Measurements from ENCODE around the gene WRAP73. TPM values are rescaled to one million over a fixed set of nuclear protein-coding genes. Genes with fewer than 3 reads are reported as not detected.

The WRAP73 gene
- 10 to 100 TPM; 17.4 to 21.1 (median 19.7) TPM for polyA plus RNA-seq (ENCODE audit: insufficient read length in 4 of 4)

GRCh38 chr1:3649342-3650247 is at the start of gene WRAP73:
TSS of gene WRAP73 (minus strand) at chr1:3650103. CDS start at chr1:3649999, 104 bp downstream.
- DNase-seq (ENCODE audit: low read depth in 4 of 4, low spot score in 3 of 4), result peak; percentile 75 to 80 (median 78)

- no peak for DNase-seq (ENCODE audit: low read depth in 4 of 4, low spot score in 3 of 4)
Measured at GRCh38 chr1:3699596-3699995, 49.7 kb upstream of the WRAP73 start.

- DNase-seq (ENCODE audit: low read depth in 4 of 4, low spot score in 3 of 4), result no peak
Measured at GRCh38 chr1:3698660-3699408, 48.9 kb upstream of the WRAP73 start.

GRCh38 chr1:3697810-3698209 is 47.9 kb upstream of the WRAP73 start:
- no peak for DNase-seq (ENCODE audit: low read depth in 4 of 4, low spot score in 3 of 4)

- no peak for DNase-seq (ENCODE audit: low read depth in 4 of 4, low spot score in 3 of 4)
Measured at GRCh38 chr1:3697104-3697503, 47.2 kb upstream of the WRAP73 start.

GRCh38 chr1:3696689-3697088 is 46.8 kb upstream of the WRAP73 start:
- no peak for DNase-seq (ENCODE audit: low read depth in 4 of 4, low spot score in 3 of 4)

- no peak for DNase-seq (ENCODE audit: low read depth in 4 of 4, low spot score in 3 of 4)
Measured at GRCh38 chr1:3695326-3696217, 45.7 kb upstream of the WRAP73 start.

GRCh38 chr1:3693321-3693720 is 43.4 kb upstream of the WRAP73 start:
- no peak for DNase-seq (ENCODE audit: low read depth in 4 of 4, low spot score in 3 of 4)

GRCh38 chr1:3692598-3692997 is 42.7 kb upstream of the WRAP73 start:
- no peak for DNase-seq (ENCODE audit: low read depth in 4 of 4, low spot score in 3 of 4)

GRCh38 chr1:3691421-3692204 is 41.7 kb upstream of the WRAP73 start:
- DNase-seq (ENCODE audit: low read depth in 4 of 4, low spot score in 3 of 4), result no peak

- DNase-seq (ENCODE audit: low read depth in 4 of 4, low spot score in 3 of 4), result no peak
Measured at GRCh38 chr1:3690282-3691065, 40.6 kb upstream of the WRAP73 start.

GRCh38 chr1:3689138-3689750 is 39.3 kb upstream of the WRAP73 start:
- DNase-seq (ENCODE audit: low read depth in 4 of 4, low spot score in 3 of 4), result no peak

GRCh38 chr1:3688356-3689137 is 38.6 kb upstream of the WRAP73 start:
- no peak for DNase-seq (ENCODE audit: low read depth in 4 of 4, low spot score in 3 of 4)

- no peak for DNase-seq (ENCODE audit: low read depth in 4 of 4, low spot score in 3 of 4)
Measured at GRCh38 chr1:3687504-3687903, 37.6 kb upstream of the WRAP73 start.

GRCh38 chr1:3685906-3686305 is 36.0 kb upstream of the WRAP73 start:
- no peak for DNase-seq (ENCODE audit: low read depth in 4 of 4, low spot score in 3 of 4)

GRCh38 chr1:3685222-3685621 is 35.3 kb upstream of the WRAP73 start:
- DNase-seq (ENCODE audit: low read depth in 4 of 4, low spot score in 3 of 4), result no peak

GRCh38 chr1:3683992-3684391 is 34.1 kb upstream of the WRAP73 start:
- DNase-seq (ENCODE audit: low read depth in 4 of 4, low spot score in 3 of 4), result no peak

GRCh38 chr1:3683197-3683596 is 33.3 kb upstream of the WRAP73 start:
- no peak for DNase-seq (ENCODE audit: low read depth in 4 of 4, low spot score in 3 of 4)

All from right renal pelvis (tissue), 4 donors.